SK-N-SH (cell line): Measurements from ENCODE around the gene ESD. TPM values are rescaled to one million over a fixed set of nuclear protein-coding genes. Genes with fewer than 3 reads are reported as not detected.

Experiments used
- CTCF ChIA-PET: fragments of 300-600, 350-600 bp; formaldehyde crosslinking; extraction: SDS; loops from one replicate; lab custom pipeline; 2021; lab: Yijun Ruan, JAX
- POLR2A ChIA-PET: fragments of 350-600 bp; sonication (Branson Sonifier 250); formaldehyde crosslinking; extraction: SDS; loops from one replicate; lab custom pipeline; 2020; ENCODE audit warnings: antibody characterized with exemption, inconsistent platforms; lab: Yijun Ruan, JAX
- DNase-seq: peaks from one replicate; pipeline ENCODE4 v3.0.0; 2012
- H2AFZ ChIP-seq: fragments of 200-600 bp; sonication (generic); 2 replicates; pipeline ENCODE4 v1.8.1; 2016; ENCODE audit warnings: antibody characterized with exemption, mild to moderate bottlenecking, low read depth
- H3F3A ChIP-seq: fragments of 200-600 bp; sonication (generic); replicated peaks from 2 replicates; pipeline ENCODE3; 2016; ENCODE audit warnings: antibody characterized with exemption, mild to moderate bottlenecking; ENCODE audit not compliant: insufficient read depth
- H3K27ac ChIP-seq, 2 experiments: fragments of 200-500 bp in 1 of 2; fragments of 200-600 bp in 1 of 2; sonication (Bioruptor generic) in 1 of 2; sonication (generic), shearing (Covaris generic) in 1 of 2; 2 replicates each; pipeline versions ENCODE4 v1.5.1 to v1.6.1; 2014 to 2016; ENCODE audit warnings: low read depth in 2 of 2, inconsistent platforms in 1 of 2, low read length in 1 of 2, mild to moderate bottlenecking in 1 of 2, mixed read lengths in 1 of 2
- H3K27me3 ChIP-seq: fragments of 200-600 bp; sonication (generic), shearing (Covaris generic); 2 replicates; pipeline ENCODE4 v1.6.1; 2016; ENCODE audit warnings: mixed run types; ENCODE audit not compliant: insufficient read depth
- H3K36me3 ChIP-seq, 2 experiments: fragments of 200-500 bp in 1 of 2; fragments of 200-600 bp in 1 of 2; sonication (Bioruptor generic) in 1 of 2; sonication (generic) in 1 of 2; replicated peaks in 1 of 2; 2 replicates each; pipeline versions ENCODE3 to v1.5.1; 2014 to 2016; ENCODE audit warnings: low read length in 1 of 2, mild to moderate bottlenecking in 1 of 2; ENCODE audit not compliant: insufficient read depth in 2 of 2, control insufficient read depth in 1 of 2
- H3K4me1 ChIP-seq, 2 experiments: fragments of 200-500 bp in 1 of 2; fragments of 200-600 bp in 1 of 2; sonication (Bioruptor generic) in 1 of 2; sonication (generic), shearing (Covaris generic) in 1 of 2; 2 replicates each; pipeline versions ENCODE4 v1.5.1 to v1.6.1; 2014 to 2016; ENCODE audit warnings: low read depth in 1 of 2, low read length in 1 of 2, mixed run types in 1 of 2; ENCODE audit not compliant: insufficient read depth in 2 of 2, control insufficient read depth in 1 of 2
- H3K4me2 ChIP-seq: fragments of 200-600 bp; sonication (generic), shearing (Covaris generic); 2 replicates; pipeline ENCODE4 v1.6.1; 2017; ENCODE audit warnings: mixed run types
- H3K4me3 ChIP-seq, 2 experiments: fragments of 200-500 bp in 1 of 2; fragments of 200-600 bp in 1 of 2; sonication (Bioruptor generic) in 1 of 2; sonication (generic), shearing (Covaris generic) in 1 of 2; 2 replicates each; pipeline versions ENCODE4 v1.5.1 to v1.8.1; 2014 to 2016; ENCODE audit warnings: low read depth in 2 of 2, inconsistent platforms in 1 of 2, low read length in 1 of 2, mild to moderate bottlenecking in 1 of 2, mixed read lengths in 1 of 2, moderate library complexity in 1 of 2
- H3K79me2 ChIP-seq: fragments of 200-600 bp; sonication (generic); 2 replicates; pipeline ENCODE4 v1.8.1; 2017; ENCODE audit warnings: mild to moderate bottlenecking; ENCODE audit not compliant: insufficient read depth
- H3K9ac ChIP-seq: fragments of 200-600 bp; sonication (generic); 2 replicates; pipeline ENCODE4 v1.6.1; 2017; ENCODE audit warnings: mixed run types
- H3K9me2 ChIP-seq: fragments of 200-600 bp; sonication (generic); 2 replicates; pipeline ENCODE4 v1.6.1; 2017; ENCODE audit warnings: mixed run types
- H3K9me3 ChIP-seq: fragments of 200-600 bp; sonication (generic); 2 replicates; pipeline ENCODE4 v1.6.1; 2017; ENCODE audit warnings: mixed run types, mild to moderate bottlenecking, moderate library complexity
- H4K20me1 ChIP-seq: fragments of 200-600 bp; sonication (generic); 2 replicates; pipeline ENCODE4 v1.6.1; 2017; ENCODE audit warnings: mild to moderate bottlenecking, mixed run types; ENCODE audit not compliant: insufficient read depth
- CHD2 ChIP-seq: fragments of 150-350 bp; IDR thresholded peaks from 2 replicates; pipeline ENCODE4 v1.6.1; 2018; ENCODE audit warnings: low read length; ENCODE audit not compliant: partially characterized antibody
- CTCF ChIP-seq: fragments of 200-600 bp; sonication (generic); IDR thresholded peaks from 2 replicates; pipeline ENCODE4 v1.6.1; 2017; ENCODE audit warnings: antibody characterized with exemption, mild to moderate bottlenecking, moderate library complexity
- ELF1 ChIP-seq: IDR thresholded peaks from 2 replicates; pipeline ENCODE4 v1.4.0; 2012
- FOSL2 ChIP-seq: IDR thresholded peaks from 2 replicates; pipeline ENCODE4 v1.4.0; 2012; ENCODE audit warnings: low read depth, mild to moderate bottlenecking, moderate library complexity, borderline replicate concordance
- MEF2A ChIP-seq: IDR thresholded peaks from 2 replicates; pipeline ENCODE4 v1.4.0; 2012; ENCODE audit warnings: low read depth, borderline replicate concordance
- NRF1 ChIP-seq: IDR thresholded peaks from 2 replicates; pipeline ENCODE4 v1.6.1; 2012; ENCODE audit warnings: low read depth, mild to moderate bottlenecking, low read length
- RCOR1 ChIP-seq: fragments of 150-350 bp; IDR thresholded peaks from 2 replicates; pipeline ENCODE4 v1.6.1; 2017; ENCODE audit warnings: antibody characterized with exemption, low read length
- RFX5 ChIP-seq: IDR thresholded peaks from 2 replicates; pipeline ENCODE4 v1.6.1; 2012; ENCODE audit warnings: mild to moderate bottlenecking, improper control_type of control experiment, low read length
- YY1 ChIP-seq: IDR thresholded peaks from 2 replicates; pipeline ENCODE4 v1.4.0; 2012; ENCODE audit warnings: low read depth, mild to moderate bottlenecking
- WGBS: methylation state at CpG from one replicate; pipeline ENCODE4 v1.1.6; 2017; ENCODE audit warnings: low lambda C conversion rate; 5-methylcytosine and 5-hydroxymethylcytosine counted together
- polyA plus RNA-seq, 3 experiments: library from polyadenylated mRNA; depleted of rRNA; stranded (reverse); fragments of >200 nt; gene quantifications; 2 replicates each; pipeline ENCODE4 v1.2.3, GENCODE V29; 2012

ESD gene
- polyA plus RNA-seq, 1 of the 3 experiments (the other 2 are of a cell fraction) = 80.9 TPM

GRCh38 chr13:46796129-46796514 lies 839 bp downstream of the ESD start:
- peaks cover 13 to 20% of the 10 kb centered on the region in 2 experiments for H3K36me3 ChIP-seq
- H2AFZ ChIP-seq = peak overlapping the region; percentile 91
- H3F3A ChIP-seq = no peaks in the 10 kb centered on the region
- peak overlapping the region; percentile 79 to 91 for H3K4me3 ChIP-seq
- peaks cover 10 to 17% of the 10 kb centered on the region in 2 experiments; a peak in 3 of 4 replicates for H3K4me1 ChIP-seq
- CTCF ChIA-PET = interaction anchor here (0.5 kb wide), 1 partner anchor 1530 kb away, joined by 3 read pairs; no protein-coding TSS in a partner anchor
- peaks cover 41% of the 10 kb centered on the region for H3K79me2 ChIP-seq
- TF ChIP-seq CTCF (no peak), FOSL2 (no peak)
- TF ChIP-seq, all 33 proteins: peak for 0
- no peaks in the 10 kb centered on the region for H3K9me3 ChIP-seq
- peak overlapping the region; percentile 92; the same call in 1 of the 2 replicates for H3K9ac ChIP-seq
- H4K20me1 ChIP-seq = no peaks in the 10 kb centered on the region
- DNase-seq = no peak
- H3K4me2 ChIP-seq = peak overlapping the region; percentile 91
- no peaks in the 10 kb centered on the region for H3K9me2 ChIP-seq
- peak overlapping the region; percentile 82 to 92 for H3K27ac ChIP-seq
- POLR2A ChIA-PET = no interaction called here
- H3K27me3 ChIP-seq = no peaks in the 10 kb centered on the region
- WGBS = 69% methylated on average over 5 of the region's 5 CpGs

GRCh38 chr13:46795321-46795720 lies 1.6 kb downstream of the ESD start:
- Histone ChIP-seq H3K36me3 (peaks cover 21 to 28% of the 10 kb centered on the region in 2 experiments), H3K9ac (no peak overlapping the region; the same call in 1 of the 2 replicates), H3K4me3 (0 out of 4 replicates have a peak overlapping the region, but pooled peaks of 1 of the 2 experiments have one; percentile 79), H3K27ac (no peak overlapping the region), H3F3A (peaks cover 3% of the 10 kb centered on the region), H3K79me2 (peaks cover 41% of the 10 kb centered on the region), H4K20me1 (no peaks in the 10 kb centered on the region), H3K9me2 (no peaks in the 10 kb centered on the region), H3K4me2 (peak overlapping the region; percentile 91), H3K4me1 (peaks cover 10 to 17% of the 10 kb centered on the region in 2 experiments; a peak in 3 of 4 replicates), H3K9me3 (no peaks in the 10 kb centered on the region), H3K27me3 (no peaks in the 10 kb centered on the region), H2AFZ (no peak overlapping the region)
- no peak for DNase-seq
- TF ChIP-seq RCOR1 = no peak
- no peak for TF ChIP-seq RFX5
- TF ChIP-seq CTCF = no peak
- TF ChIP-seq YY1 = no peak
- no peak for TF ChIP-seq ELF1
- no peak for TF ChIP-seq NRF1
- TF ChIP-seq MEF2A = no peak
- no peak for TF ChIP-seq CHD2
- ChIA-PET CTCF (no interaction called here), POLR2A (no interaction called here)
- 95% methylated on average over 6 of the region's 6 CpGs for WGBS
